GM23338 (cell line): ENCODE data around the gene STX1B. TPM values are rescaled to one million over a fixed set of nuclear protein-coding genes. Genes with fewer than 3 reads are reported as not detected.

ENCODE experiments used
- ATAC-seq: fragments of 200-7000 bp; cut with Tn5 transposase; 3 replicates; pipeline ENCODE4 v1.9.1; 2020
- DNase-seq: peaks from one replicate; pipeline ENCODE4 v3.0.0-alpha.2; 2015; ENCODE audit warnings: low spot score
- H2AFZ ChIP-seq: fragments of 200-600 bp; sonication (generic); 2 replicates; pipeline ENCODE4 v1.8.0; 2016; ENCODE audit warnings: antibody characterized with exemption, mild to moderate bottlenecking, moderate library complexity
- H3F3A ChIP-seq: fragments of 200-600 bp; sonication (generic); replicated peaks from 2 replicates; pipeline ENCODE4 v1.8.0; 2017; ENCODE audit warnings: antibody characterized with exemption, mixed run types, low read depth
- H3K27ac ChIP-seq: fragments of 200-600 bp; sonication (generic); 2 replicates; pipeline ENCODE4 v1.6.1; 2016; ENCODE audit warnings: low read depth
- H3K27me3 ChIP-seq: fragments of 200-600 bp; sonication (generic); 2 replicates; pipeline ENCODE4 v1.8.0; 2016; ENCODE audit warnings: mild to moderate bottlenecking, mixed run types, moderate library complexity; ENCODE audit not compliant: insufficient read depth
- H3K36me3 ChIP-seq: fragments of 200-600 bp; sonication (generic); 2 replicates; pipeline ENCODE4 v1.8.0; 2016; ENCODE audit warnings: mild to moderate bottlenecking; ENCODE audit not compliant: insufficient read depth
- H3K4me1 ChIP-seq: fragments of 200-600 bp; sonication (generic); 2 replicates; pipeline ENCODE4 v1.8.0; 2016; ENCODE audit warnings: mild to moderate bottlenecking, moderate library complexity; ENCODE audit not compliant: insufficient read depth
- H3K4me2 ChIP-seq: fragments of 200-600 bp; sonication (generic); 2 replicates; pipeline ENCODE4 v1.7.1; 2017; ENCODE audit warnings: mixed run types
- H3K4me3 ChIP-seq: fragments of 200-600 bp; sonication (generic); 2 replicates; pipeline ENCODE4 v1.6.1; 2016; ENCODE audit warnings: mixed run types
- H3K79me2 ChIP-seq: fragments of 200-600 bp; sonication (generic); replicated peaks from 2 replicates; pipeline ENCODE4 v1.8.0; 2017; ENCODE audit warnings: mild to moderate bottlenecking; ENCODE audit not compliant: insufficient read depth
- H3K9me2 ChIP-seq: fragments of 200-600 bp; sonication (generic); 2 replicates; pipeline ENCODE4 v1.8.0; 2017; ENCODE audit not compliant: insufficient read depth
- H4K20me1 ChIP-seq: fragments of 200-600 bp; sonication (generic); replicated peaks from 2 replicates; pipeline ENCODE4 v1.8.0; 2017; ENCODE audit warnings: mild to moderate bottlenecking; ENCODE audit not compliant: insufficient read depth
- H3K27ac Mint-ChIP-seq: 2 replicates; pipeline ENCODE4 v1.8.0; 2020; ENCODE audit warnings: inconsistent platforms, mild to moderate bottlenecking, moderate library complexity, mixed read lengths
- H3K27me3 Mint-ChIP-seq: 3 replicates; pipeline ENCODE4 v1.8.0; 2022; ENCODE audit warnings: low read depth, mild to moderate bottlenecking, moderate library complexity, mixed read lengths, inconsistent platforms; ENCODE audit not compliant: insufficient read depth, poor library complexity
- H3K36me3 Mint-ChIP-seq: 3 replicates; pipeline ENCODE4 v1.8.0; 2021; ENCODE audit warnings: low read depth, mild to moderate bottlenecking, inconsistent platforms, moderate library complexity, mixed read lengths
- H3K4me1 Mint-ChIP-seq: 3 replicates; pipeline ENCODE4 v1.8.0; 2020; ENCODE audit warnings: mild to moderate bottlenecking, inconsistent platforms, mixed read lengths
- H3K4me3 Mint-ChIP-seq: 3 replicates; pipeline ENCODE4 v1.8.0; 2021; ENCODE audit warnings: moderate library complexity, mild to moderate bottlenecking, inconsistent platforms, mixed read lengths
- H3K9me3 Mint-ChIP-seq: 3 replicates; pipeline ENCODE4 v1.8.0; 2020; ENCODE audit warnings: moderate library complexity, mild to moderate bottlenecking, inconsistent platforms, mixed read lengths
- CREB1 ChIP-seq: fragments of 250-450 bp; sonication (Bioruptor Pico); IDR thresholded peaks from 2 replicates; pipeline ENCODE4 v1.5.0; 2020; ENCODE audit warnings: low read depth, mild to moderate bottlenecking, moderate library complexity
- EZH2 ChIP-seq: fragments of 200-600 bp; sonication (generic); IDR thresholded peaks from one replicate; pipeline ENCODE4 v1.8.0; 2017; ENCODE audit warnings: antibody characterized with exemption, mild to moderate bottlenecking, low read depth; ENCODE audit not compliant: unreplicated experiment
- EZH2phosphoT487 ChIP-seq: fragments of 200-600 bp; sonication (generic); IDR thresholded peaks from one replicate; pipeline ENCODE4 v1.8.1; 2018; ENCODE audit warnings: antibody characterized with exemption; ENCODE audit not compliant: unreplicated experiment
- JUNB ChIP-seq: IDR thresholded peaks from one replicate; pipeline ENCODE4 v1.6.1; 2016; ENCODE audit warnings: antibody characterized with exemption; ENCODE audit not compliant: unreplicated experiment
- NANOG ChIP-seq: IDR thresholded peaks from 2 replicates; pipeline ENCODE4 v1.6.1; 2016; ENCODE audit warnings: antibody characterized with exemption, borderline replicate concordance
- POLR2AphosphoS5 ChIP-seq: IDR thresholded peaks from 2 replicates; pipeline ENCODE4 v1.6.1; 2016; ENCODE audit warnings: antibody characterized with exemption, low read depth
- STAT1 ChIP-seq: IDR thresholded peaks from one replicate; pipeline ENCODE4 v1.6.1; 2016; ENCODE audit warnings: antibody characterized with exemption; ENCODE audit not compliant: unreplicated experiment
- ZNF114 ChIP-seq: fragments of 250-450 bp; sonication (Bioruptor Pico); IDR thresholded peaks from 2 replicates; pipeline ENCODE4 v1.5.0; 2020; ENCODE audit warnings: mild to moderate bottlenecking, moderate library complexity
- ZNF331 ChIP-seq: fragments of 250-450 bp; sonication (Bioruptor Pico); IDR thresholded peaks from 2 replicates; pipeline ENCODE4 v1.5.0; 2020; ENCODE audit warnings: low read depth, mild to moderate bottlenecking, moderate library complexity
- polyA plus RNA-seq: library from polyadenylated mRNA; unstranded; fragments of >200 nt; fragmentation: Nextera tagmentation; extraction: Ambion mirVana; gene quantifications from 2 replicates; pipeline ENCODE4 v1.2.1, GENCODE V29; 2016
- total RNA-seq: library from RNA; depleted of rRNA; stranded (reverse); fragments of >200 nt; shearing (Covaris generic); gene quantifications from 2 replicates; pipeline ENCODE4 v1.2.3, GENCODE V29; 2014
- TF ChIP-seq, protein P1 (sequence below): IDR thresholded peaks from 2 replicates; pipeline ENCODE4 v1.6.1; 2016; ENCODE audit warnings: antibody characterized with exemption
- TF ChIP-seq, protein P2 (sequence below), 2 experiments: fragments of 200-600 bp in 1 of 2; sonication (generic) in 1 of 2; conservative IDR thresholded peaks; 2 replicates each; pipeline versions ENCODE4 v1.5.1 to v1.6.1; 2016 to 2017; ENCODE audit warnings: antibody characterized with exemption in 2 of 2, low read depth in 2 of 2, mild to moderate bottlenecking in 2 of 2, moderate library complexity in 1 of 2
- TF ChIP-seq, protein P3 (sequence below): IDR thresholded peaks from one replicate; pipeline ENCODE4 v1.6.1; 2018; ENCODE audit warnings: antibody characterized with exemption; ENCODE audit not compliant: unreplicated experiment
- TF ChIP-seq, protein P4 (sequence below): fragments of 250-450 bp; sonication (Bioruptor Pico); IDR thresholded peaks from 2 replicates; pipeline ENCODE4 v1.5.0; 2020; ENCODE audit warnings: mild to moderate bottlenecking, moderate library complexity

Gene STX1B
- total and polyA plus RNA-seq, 2 experiments from 2014 or later, result 1.7 to 9.5 TPM

DNA sequence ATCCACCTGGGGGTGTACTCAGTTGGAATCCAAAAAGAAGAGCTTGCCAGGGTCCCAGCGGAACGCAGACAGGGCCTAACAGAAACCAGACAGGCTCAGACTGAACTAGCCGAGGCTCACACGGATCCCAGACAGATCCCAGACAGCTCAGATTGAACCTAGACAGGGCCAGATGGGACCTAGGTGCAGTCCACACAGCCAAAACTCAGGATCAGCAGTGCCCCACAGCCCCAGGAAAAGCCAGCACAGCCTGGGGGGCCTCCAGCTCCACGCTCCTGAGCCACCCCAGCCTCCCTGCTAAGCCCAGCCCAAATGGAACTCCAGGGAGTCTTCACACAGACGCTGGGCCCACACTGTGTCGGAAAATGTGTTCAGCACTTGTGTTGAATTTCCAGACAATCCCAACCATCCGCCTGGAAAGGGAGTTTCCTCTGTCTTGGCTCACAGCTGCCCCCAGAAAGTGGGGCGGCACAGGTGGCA is 7.5 kb downstream of the STX1B start:
- Histone ChIP-seq H3K79me2 (peaks cover 5% of the 10 kb centered on the region), H3K27ac (no peak overlapping the region), H4K20me1 (0 out of 2 replicates have a peak, but pooled peaks cover 5% of the 10 kb centered on the region), H3K4me3 (no peak overlapping the region), H3K36me3 (no peaks in the 10 kb centered on the region; the same call in 1 of the 2 replicates), H3K27me3 (no peaks in the 10 kb centered on the region), H3K4me2 (no peak overlapping the region), H2AFZ (no peak overlapping the region), H3F3A (peaks cover 2% of the 10 kb centered on the region; the same call in 1 of the 2 replicates), H3K4me1 (peaks cover 5% of the 10 kb centered on the region; the same call in 1 of the 2 replicates), H3K9me2 (no peaks in the 10 kb centered on the region)
- Mint-ChIP-seq H3K9me3 (no peaks in the 10 kb centered on the region), H3K27ac (no peak overlapping the region), H3K4me1 (peaks cover 13% of the 10 kb centered on the region), H3K4me3 (no peak overlapping the region), H3K27me3 (peaks cover 23% of the 10 kb centered on the region), H3K36me3 (no peaks in the 10 kb centered on the region; the same call in 2 of the 3 replicates)
- TF ChIP-seq, protein P1, sequence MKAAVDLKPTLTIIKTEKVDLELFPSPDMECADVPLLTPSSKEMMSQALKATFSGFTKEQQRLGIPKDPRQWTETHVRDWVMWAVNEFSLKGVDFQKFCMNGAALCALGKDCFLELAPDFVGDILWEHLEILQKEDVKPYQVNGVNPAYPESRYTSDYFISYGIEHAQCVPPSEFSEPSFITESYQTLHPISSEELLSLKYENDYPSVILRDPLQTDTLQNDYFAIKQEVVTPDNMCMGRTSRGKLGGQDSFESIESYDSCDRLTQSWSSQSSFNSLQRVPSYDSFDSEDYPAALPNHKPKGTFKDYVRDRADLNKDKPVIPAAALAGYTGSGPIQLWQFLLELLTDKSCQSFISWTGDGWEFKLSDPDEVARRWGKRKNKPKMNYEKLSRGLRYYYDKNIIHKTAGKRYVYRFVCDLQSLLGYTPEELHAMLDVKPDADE, result no peak
- no peak for TF ChIP-seq ZNF331 (CRISPR knock-in tag)
- no peak for TF ChIP-seq EZH2phosphoT487
- no peak for TF ChIP-seq POLR2AphosphoS5
- TF ChIP-seq, protein P2, sequence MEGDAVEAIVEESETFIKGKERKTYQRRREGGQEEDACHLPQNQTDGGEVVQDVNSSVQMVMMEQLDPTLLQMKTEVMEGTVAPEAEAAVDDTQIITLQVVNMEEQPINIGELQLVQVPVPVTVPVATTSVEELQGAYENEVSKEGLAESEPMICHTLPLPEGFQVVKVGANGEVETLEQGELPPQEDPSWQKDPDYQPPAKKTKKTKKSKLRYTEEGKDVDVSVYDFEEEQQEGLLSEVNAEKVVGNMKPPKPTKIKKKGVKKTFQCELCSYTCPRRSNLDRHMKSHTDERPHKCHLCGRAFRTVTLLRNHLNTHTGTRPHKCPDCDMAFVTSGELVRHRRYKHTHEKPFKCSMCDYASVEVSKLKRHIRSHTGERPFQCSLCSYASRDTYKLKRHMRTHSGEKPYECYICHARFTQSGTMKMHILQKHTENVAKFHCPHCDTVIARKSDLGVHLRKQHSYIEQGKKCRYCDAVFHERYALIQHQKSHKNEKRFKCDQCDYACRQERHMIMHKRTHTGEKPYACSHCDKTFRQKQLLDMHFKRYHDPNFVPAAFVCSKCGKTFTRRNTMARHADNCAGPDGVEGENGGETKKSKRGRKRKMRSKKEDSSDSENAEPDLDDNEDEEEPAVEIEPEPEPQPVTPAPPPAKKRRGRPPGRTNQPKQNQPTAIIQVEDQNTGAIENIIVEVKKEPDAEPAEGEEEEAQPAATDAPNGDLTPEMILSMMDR (conservative IDR thresholded peaks at IDR 0.05; ENCODE audit: low read depth in 2 of 2), result no peak
- TF ChIP-seq NANOG, result no peak
- TF ChIP-seq, protein P3, sequence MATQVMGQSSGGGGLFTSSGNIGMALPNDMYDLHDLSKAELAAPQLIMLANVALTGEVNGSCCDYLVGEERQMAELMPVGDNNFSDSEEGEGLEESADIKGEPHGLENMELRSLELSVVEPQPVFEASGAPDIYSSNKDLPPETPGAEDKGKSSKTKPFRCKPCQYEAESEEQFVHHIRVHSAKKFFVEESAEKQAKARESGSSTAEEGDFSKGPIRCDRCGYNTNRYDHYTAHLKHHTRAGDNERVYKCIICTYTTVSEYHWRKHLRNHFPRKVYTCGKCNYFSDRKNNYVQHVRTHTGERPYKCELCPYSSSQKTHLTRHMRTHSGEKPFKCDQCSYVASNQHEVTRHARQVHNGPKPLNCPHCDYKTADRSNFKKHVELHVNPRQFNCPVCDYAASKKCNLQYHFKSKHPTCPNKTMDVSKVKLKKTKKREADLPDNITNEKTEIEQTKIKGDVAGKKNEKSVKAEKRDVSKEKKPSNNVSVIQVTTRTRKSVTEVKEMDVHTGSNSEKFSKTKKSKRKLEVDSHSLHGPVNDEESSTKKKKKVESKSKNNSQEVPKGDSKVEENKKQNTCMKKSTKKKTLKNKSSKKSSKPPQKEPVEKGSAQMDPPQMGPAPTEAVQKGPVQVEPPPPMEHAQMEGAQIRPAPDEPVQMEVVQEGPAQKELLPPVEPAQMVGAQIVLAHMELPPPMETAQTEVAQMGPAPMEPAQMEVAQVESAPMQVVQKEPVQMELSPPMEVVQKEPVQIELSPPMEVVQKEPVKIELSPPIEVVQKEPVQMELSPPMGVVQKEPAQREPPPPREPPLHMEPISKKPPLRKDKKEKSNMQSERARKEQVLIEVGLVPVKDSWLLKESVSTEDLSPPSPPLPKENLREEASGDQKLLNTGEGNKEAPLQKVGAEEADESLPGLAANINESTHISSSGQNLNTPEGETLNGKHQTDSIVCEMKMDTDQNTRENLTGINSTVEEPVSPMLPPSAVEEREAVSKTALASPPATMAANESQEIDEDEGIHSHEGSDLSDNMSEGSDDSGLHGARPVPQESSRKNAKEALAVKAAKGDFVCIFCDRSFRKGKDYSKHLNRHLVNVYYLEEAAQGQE, result no peak
- no peak for TF ChIP-seq EZH2
- no peak for TF ChIP-seq CREB1 (CRISPR knock-in tag)
- TF ChIP-seq JUNB, result no peak
- no peak for TF ChIP-seq ZNF114 (CRISPR knock-in tag)
- no peak for TF ChIP-seq STAT1
- TF ChIP-seq, protein P4, sequence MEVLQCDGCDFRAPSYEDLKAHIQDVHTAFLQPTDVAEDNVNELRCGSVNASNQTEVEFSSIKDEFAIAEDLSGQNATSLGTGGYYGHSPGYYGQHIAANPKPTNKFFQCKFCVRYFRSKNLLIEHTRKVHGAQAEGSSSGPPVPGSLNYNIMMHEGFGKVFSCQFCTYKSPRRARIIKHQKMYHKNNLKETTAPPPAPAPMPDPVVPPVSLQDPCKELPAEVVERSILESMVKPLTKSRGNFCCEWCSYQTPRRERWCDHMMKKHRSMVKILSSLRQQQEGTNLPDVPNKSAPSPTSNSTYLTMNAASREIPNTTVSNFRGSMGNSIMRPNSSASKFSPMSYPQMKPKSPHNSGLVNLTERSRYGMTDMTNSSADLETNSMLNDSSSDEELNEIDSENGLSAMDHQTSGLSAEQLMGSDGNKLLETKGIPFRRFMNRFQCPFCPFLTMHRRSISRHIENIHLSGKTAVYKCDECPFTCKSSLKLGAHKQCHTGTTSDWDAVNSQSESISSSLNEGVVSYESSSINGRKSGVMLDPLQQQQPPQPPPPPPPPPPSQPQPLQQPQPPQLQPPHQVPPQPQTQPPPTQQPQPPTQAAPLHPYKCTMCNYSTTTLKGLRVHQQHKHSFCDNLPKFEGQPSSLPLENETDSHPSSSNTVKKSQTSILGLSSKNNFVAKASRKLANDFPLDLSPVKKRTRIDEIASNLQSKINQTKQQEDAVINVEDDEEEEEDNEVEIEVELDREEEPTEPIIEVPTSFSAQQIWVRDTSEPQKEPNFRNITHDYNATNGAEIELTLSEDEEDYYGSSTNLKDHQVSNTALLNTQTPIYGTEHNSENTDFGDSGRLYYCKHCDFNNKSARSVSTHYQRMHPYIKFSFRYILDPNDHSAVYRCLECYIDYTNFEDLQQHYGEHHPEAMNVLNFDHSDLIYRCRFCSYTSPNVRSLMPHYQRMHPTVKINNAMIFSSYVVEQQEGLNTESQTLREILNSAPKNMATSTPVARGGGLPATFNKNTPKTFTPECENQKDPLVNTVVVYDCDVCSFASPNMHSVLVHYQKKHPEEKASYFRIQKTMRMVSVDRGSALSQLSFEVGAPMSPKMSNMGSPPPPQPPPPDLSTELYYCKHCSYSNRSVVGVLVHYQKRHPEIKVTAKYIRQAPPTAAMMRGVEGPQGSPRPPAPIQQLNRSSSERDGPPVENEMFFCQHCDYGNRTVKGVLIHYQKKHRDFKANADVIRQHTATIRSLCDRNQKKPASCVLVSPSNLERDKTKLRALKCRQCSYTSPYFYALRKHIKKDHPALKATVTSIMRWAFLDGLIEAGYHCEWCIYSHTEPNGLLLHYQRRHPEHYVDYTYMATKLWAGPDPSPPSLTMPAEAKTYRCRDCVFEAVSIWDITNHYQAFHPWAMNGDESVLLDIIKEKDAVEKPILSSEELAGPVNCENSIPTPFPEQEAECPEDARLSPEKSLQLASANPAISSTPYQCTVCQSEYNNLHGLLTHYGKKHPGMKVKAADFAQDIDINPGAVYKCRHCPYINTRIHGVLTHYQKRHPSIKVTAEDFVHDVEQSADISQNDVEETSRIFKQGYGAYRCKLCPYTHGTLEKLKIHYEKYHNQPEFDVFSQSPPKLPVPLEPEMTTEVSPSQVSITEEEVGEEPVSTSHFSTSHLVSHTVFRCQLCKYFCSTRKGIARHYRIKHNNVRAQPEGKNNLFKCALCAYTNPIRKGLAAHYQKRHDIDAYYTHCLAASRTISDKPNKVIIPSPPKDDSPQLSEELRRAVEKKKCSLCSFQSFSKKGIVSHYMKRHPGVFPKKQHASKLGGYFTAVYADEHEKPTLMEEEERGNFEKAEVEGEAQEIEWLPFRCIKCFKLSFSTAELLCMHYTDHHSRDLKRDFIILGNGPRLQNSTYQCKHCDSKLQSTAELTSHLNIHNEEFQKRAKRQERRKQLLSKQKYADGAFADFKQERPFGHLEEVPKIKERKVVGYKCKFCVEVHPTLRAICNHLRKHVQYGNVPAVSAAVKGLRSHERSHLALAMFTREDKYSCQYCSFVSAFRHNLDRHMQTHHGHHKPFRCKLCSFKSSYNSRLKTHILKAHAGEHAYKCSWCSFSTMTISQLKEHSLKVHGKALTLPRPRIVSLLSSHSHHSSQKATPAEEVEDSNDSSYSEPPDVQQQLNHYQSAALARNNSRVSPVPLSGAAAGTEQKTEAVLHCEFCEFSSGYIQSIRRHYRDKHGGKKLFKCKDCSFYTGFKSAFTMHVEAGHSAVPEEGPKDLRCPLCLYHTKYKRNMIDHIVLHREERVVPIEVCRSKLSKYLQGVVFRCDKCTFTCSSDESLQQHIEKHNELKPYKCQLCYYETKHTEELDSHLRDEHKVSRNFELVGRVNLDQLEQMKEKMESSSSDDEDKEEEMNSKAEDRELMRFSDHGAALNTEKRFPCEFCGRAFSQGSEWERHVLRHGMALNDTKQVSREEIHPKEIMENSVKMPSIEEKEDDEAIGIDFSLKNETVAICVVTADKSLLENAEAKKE (CRISPR knock-in tag), result no peak
- DNase-seq (no peak), ATAC-seq (no peak)
